ENCODE measurements around the gene SPNS2.

- TF ChIP-seq CTCF (IDR thresholded peaks at IDR 0.05) (peak; percentile 52), JUND (IDR thresholded peaks at IDR 0.05) (no peak), SIN3A (IDR thresholded peaks at IDR 0.05; ENCODE audit: borderline replicate concordance, low read depth, low read length) (peak; percentile 93), YY1 (IDR thresholded peaks at IDR 0.05; ENCODE audit: low read depth) (peak; percentile 67; the same call in 1 of the 2 replicates), POLR2AphosphoS5 (IDR thresholded peaks at IDR 0.05; ENCODE audit: low read depth, low read length) (peak; percentile 97), RFX5 (IDR thresholded peaks at IDR 0.05; ENCODE audit: low read length) (no peak), TCF12 (IDR thresholded peaks at IDR 0.05) (no peak; the same call in 1 of the 2 replicates), NFIC (IDR thresholded peaks at IDR 0.05; ENCODE audit: borderline replicate concordance) (no peak; the same call in 1 of the 2 replicates), TAF1 (IDR thresholded peaks at IDR 0.05; ENCODE audit: borderline replicate concordance, low read depth, low read length) (peak; percentile 76), RAD21 (IDR thresholded peaks at IDR 0.05; ENCODE audit: low read length) (no peak), PBX3 (IDR thresholded peaks at IDR 0.05) (no peak), USF2 (IDR thresholded peaks at IDR 0.05; ENCODE audit: borderline replicate concordance, low read depth, low read length) (no peak), EP300 (IDR thresholded peaks at IDR 0.05; ENCODE audit: borderline replicate concordance in 1 of 2, low read depth in 1 of 2, low read length in 1 of 2) (no peak)
These were observed 56.5 kb downstream of the SPNS2 start, which contains the start of gene MYBBP1A for GRCh38 chr17:4554997-4555799.

All from SK-N-SH (cell line).